B cell (primary cell): Measurements from ENCODE around the gene BRD1. TPM values are rescaled to one million over a fixed set of nuclear protein-coding genes. Genes with fewer than 3 reads are reported as not detected.

Source experiments
- ATAC-seq: fragments of 200-7000 bp; cut with Tn5 transposase; one replicate; pipeline ENCODE4 v1.10.0; 2021; ENCODE audit warnings: low read depth, mild to moderate bottlenecking, moderate number of reproducible peaks, moderate library complexity
- CTCF ChIA-PET: fragments of 350-600 bp; sonication (Branson Sonifier 250); formaldehyde crosslinking; loops from one replicate; lab custom pipeline; 2021; ENCODE audit warnings: antibody characterized with exemption, inconsistent platforms; lab: Charles Lee
- POLR2A ChIA-PET: fragments of 350-600 bp; sonication (Branson Sonifier 250); formaldehyde crosslinking; loops from one replicate; lab custom pipeline; 2021; ENCODE audit warnings: antibody characterized with exemption; lab: Charles Lee
- DNase-seq: peaks from one replicate; pipeline ENCODE4 v3.0.0; 2013
- H2AFZ ChIP-seq: 2 replicates; pipeline ENCODE4 v1.6.1; 2012; ENCODE audit warnings: mild to moderate bottlenecking, low read depth, low read length; ENCODE audit not compliant: insufficient read depth, poor library complexity, severe bottlenecking
- H3K27ac ChIP-seq, 2 donors: 1 replicate in 1 of 2; 2 replicates in 1 of 2; pipeline ENCODE4 v1.5.1; 2012 to 2013; ENCODE audit warnings: low read length in 2 of 2, mild to moderate bottlenecking in 2 of 2, moderate library complexity in 1 of 2
- H3K27me3 ChIP-seq, 4 experiments: fragments of 200-600 bp in 1 of 4; sonication (generic) in 1 of 4; replicated peaks in 1 of 4; 1 replicate in 2 of 4; 2 replicates in 2 of 4; pipeline versions ENCODE4 v1.6.1 to v1.7.0; 2013 to 2016; ENCODE audit warnings: low read length in 3 of 4, mild to moderate bottlenecking in 2 of 4, mixed read lengths in 1 of 4, moderate library complexity in 1 of 4; ENCODE audit not compliant: insufficient read depth in 4 of 4, control insufficient read depth in 3 of 4; ENCODE audit errors: control extremely low read depth in 1 of 4
- H3K36me3 ChIP-seq, 2 experiments: replicated peaks in 1 of 2; 1 replicate in 1 of 2; 2 replicates in 1 of 2; pipeline versions ENCODE4 v1.6.1 to v1.7.1; 2013; ENCODE audit warnings: low read length in 1 of 2; ENCODE audit not compliant: insufficient read depth in 2 of 2, control insufficient read depth in 1 of 2; ENCODE audit errors: control extremely low read depth in 1 of 2, extremely low read depth in 1 of 2
- H3K4me1 ChIP-seq, 2 donors: fragments of 200-600 bp in 1 of 2; sonication (generic) in 1 of 2; 1 replicate in 1 of 2; 2 replicates in 1 of 2; pipeline versions ENCODE4 v1.5.1 to v1.6.1; 2013 to 2017; ENCODE audit warnings: low read length in 2 of 2; ENCODE audit not compliant: control insufficient read depth in 2 of 2, insufficient read depth in 2 of 2
- H3K4me2 ChIP-seq: replicated peaks from 2 replicates; pipeline ENCODE3; 2012; ENCODE audit warnings: mild to moderate bottlenecking, low read depth, low read length; ENCODE audit not compliant: poor library complexity, severe bottlenecking
- H3K4me3 ChIP-seq, 5 experiments: fragments of 200-600 bp in 1 of 5; sonication (generic) in 1 of 5; 1 replicate in 3 of 5; 2 replicates in 2 of 5; pipeline versions ENCODE4 v1.5.1 to v1.7.0; 2011 to 2016; ENCODE audit warnings: low read length in 4 of 5, mild to moderate bottlenecking in 4 of 5, low read depth in 2 of 5, control low read depth in 1 of 5, moderate library complexity in 1 of 5; ENCODE audit not compliant: insufficient read depth in 1 of 5; ENCODE audit errors: control extremely low read depth in 1 of 5, extremely low read depth in 1 of 5
- H3K79me2 ChIP-seq: fragments of 200-600 bp; sonication (generic); one replicate; pipeline ENCODE4 v1.6.0; 2016; ENCODE audit warnings: low read length; ENCODE audit not compliant: control insufficient read depth, insufficient read depth
- H3K9ac ChIP-seq: fragments of 200-600 bp; sonication (generic); 2 replicates; pipeline ENCODE4 v1.6.1; 2017; ENCODE audit warnings: mild to moderate bottlenecking, low read length, moderate library complexity
- H3K9me3 ChIP-seq, 3 donors: one replicate each; pipeline versions ENCODE4 v1.6.1 to v1.7.1; 2013; ENCODE audit warnings: low read length in 2 of 3; ENCODE audit not compliant: control insufficient read depth in 2 of 3, insufficient read depth in 1 of 3; ENCODE audit errors: control extremely low read depth in 1 of 3
- H4K20me1 ChIP-seq: 2 replicates; pipeline ENCODE4 v1.6.0; 2012; ENCODE audit warnings: mild to moderate bottlenecking, low read length; ENCODE audit not compliant: insufficient read depth, control insufficient read depth, poor library complexity, severe bottlenecking
- H3K27ac Mint-ChIP-seq: one replicate; pipeline ENCODE4 v1.8.0; 2021; ENCODE audit warnings: mixed read lengths
- H3K27me3 Mint-ChIP-seq: one replicate; pipeline ENCODE4 v1.8.0; 2021; ENCODE audit warnings: mixed read lengths
- H3K4me1 Mint-ChIP-seq: one replicate; pipeline ENCODE4 v1.8.0; 2021; ENCODE audit warnings: mixed read lengths
- H3K4me3 Mint-ChIP-seq: one replicate; pipeline ENCODE4 v1.8.0; 2021; ENCODE audit warnings: mixed read lengths
- H3K9me3 Mint-ChIP-seq: one replicate; pipeline ENCODE4 v1.8.0; 2022; ENCODE audit warnings: mixed read lengths; ENCODE audit not compliant: insufficient read depth
- EZH2 ChIP-seq: IDR thresholded peaks from 2 replicates; pipeline ENCODE4 v1.6.1; 2012; ENCODE audit warnings: borderline replicate concordance, low read depth, mild to moderate bottlenecking, moderate library complexity, low read length; ENCODE audit not compliant: insufficient read depth, poor library complexity, severe bottlenecking
- WGBS: methylation state at CpG from one replicate; pipeline ENCODE4 v1.1.5; 2013; ENCODE audit warnings: missing lambda C conversion rate; ENCODE audit not compliant: insufficient coverage; 5-methylcytosine and 5-hydroxymethylcytosine counted together
- intact Hi-C: fragments of 100-400 bp; cut with micrococcal nuclease; formaldehyde crosslinking; loops from one replicate; pipeline ENCODE4 v1.10.0; 2022
- polyA plus RNA-seq: library from polyadenylated mRNA; depleted of rRNA; stranded (reverse); fragments of >200 nt; gene quantifications from 2 replicates; pipeline ENCODE4 v1.2.3, GENCODE V29; 2012
- total RNA-seq, 2 donors: library from RNA; stranded (reverse); fragments of 120-200 nt in 1 of 2; gene quantifications; 1 replicate in 1 of 2; 2 replicates in 1 of 2; pipeline versions ENCODE4 v1.2.3 to v1.2.4, GENCODE V29; 2013 to 2022
- TF ChIP-seq, protein P1 (sequence below): fragments of 200-600 bp; IDR thresholded peaks from one replicate; pipeline ENCODE4 v1.8.0; 2022; ENCODE audit warnings: antibody characterized with exemption, mild to moderate bottlenecking

BRD1 gene
- total and polyA plus RNA-seq, 2 donors (not counting 1 experiment from before 2014, with no cell fraction given), result 16.9 to 73.3 TPM

DNA sequence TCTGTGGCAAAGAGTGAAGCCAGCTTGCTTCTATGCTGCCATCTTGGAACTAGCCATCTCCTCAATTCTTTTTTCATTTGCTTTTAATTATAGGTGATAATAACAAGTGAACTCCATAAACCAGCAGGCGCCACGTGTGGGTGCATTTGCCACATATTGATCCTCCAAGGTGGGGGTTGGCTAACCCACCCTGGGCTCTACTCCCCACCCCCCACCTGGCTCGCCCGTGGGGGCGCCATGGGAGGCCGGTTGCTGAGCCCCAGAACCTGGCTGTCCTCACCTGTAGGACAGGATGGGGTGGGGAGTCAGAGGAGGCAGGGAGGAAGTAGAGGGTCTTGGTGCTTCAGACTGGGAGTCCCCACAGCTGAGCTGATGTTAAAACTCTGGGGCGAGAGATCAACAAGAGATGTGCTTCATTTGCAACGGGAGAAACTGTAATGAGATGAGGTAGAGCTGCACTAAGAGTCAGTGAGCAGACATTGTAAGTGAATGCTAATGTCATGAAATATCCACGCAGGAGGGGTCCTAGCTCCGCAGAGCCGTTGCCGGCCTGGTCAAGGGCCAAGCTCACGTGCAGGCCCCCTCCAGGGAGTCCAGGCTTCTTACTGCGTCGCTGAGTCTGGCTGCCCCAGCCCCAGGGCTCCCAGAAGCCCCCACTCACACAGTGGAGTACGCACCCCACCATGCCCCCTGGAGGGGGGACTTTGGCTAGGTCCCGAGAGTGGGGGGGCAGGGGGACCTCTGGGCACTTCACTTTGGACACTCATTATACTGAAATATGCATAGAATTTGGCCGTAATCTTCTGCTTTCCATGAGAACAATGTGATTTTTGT is 59.4 kb downstream of the BRD1 start:
- CTCF ChIA-PET, result interaction anchor here (0.6 to 3.2 kb wide), 18 partner anchors 11 to 476 kb away, joined by 3 to 40 read pairs (median 4); partner anchors contain the start of genes ALG12 and CRELD2
- Histone ChIP-seq H3K27ac (no peak overlapping the region), H4K20me1 (no peaks in the 10 kb centered on the region), H3K36me3 (peaks cover 0 to under 1% of the 10 kb centered on the region in 2 experiments), H3K4me2 (no peak overlapping the region), H3K4me1 (peaks cover 0 to 3% of the 10 kb centered on the region in 2 donors), H3K4me3 (no peak overlapping the region), H3K9me3 (peaks cover 0 to 34% (median 12%) of the 10 kb centered on the region in 3 donors), H2AFZ (no peak overlapping the region), H3K79me2 (no peaks in the 10 kb centered on the region), H3K9ac (no peak overlapping the region), H3K27me3 (no peaks in the 10 kb centered on the region)
- ATAC-seq (no peak), DNase-seq (no peak)
- intact Hi-C loops, result loop anchor here (5.0 to 10.0 kb wide), 2 partner anchors 204 to 437 kb away; partner anchors contain the start of gene SELENOO
- no peaks in the 10 kb centered on the region for H3K27me3 Mint-ChIP-seq
- H3K4me3 Mint-ChIP-seq, result no peak overlapping the region
- TF ChIP-seq EZH2, result no peak
- TF ChIP-seq, protein P1, sequence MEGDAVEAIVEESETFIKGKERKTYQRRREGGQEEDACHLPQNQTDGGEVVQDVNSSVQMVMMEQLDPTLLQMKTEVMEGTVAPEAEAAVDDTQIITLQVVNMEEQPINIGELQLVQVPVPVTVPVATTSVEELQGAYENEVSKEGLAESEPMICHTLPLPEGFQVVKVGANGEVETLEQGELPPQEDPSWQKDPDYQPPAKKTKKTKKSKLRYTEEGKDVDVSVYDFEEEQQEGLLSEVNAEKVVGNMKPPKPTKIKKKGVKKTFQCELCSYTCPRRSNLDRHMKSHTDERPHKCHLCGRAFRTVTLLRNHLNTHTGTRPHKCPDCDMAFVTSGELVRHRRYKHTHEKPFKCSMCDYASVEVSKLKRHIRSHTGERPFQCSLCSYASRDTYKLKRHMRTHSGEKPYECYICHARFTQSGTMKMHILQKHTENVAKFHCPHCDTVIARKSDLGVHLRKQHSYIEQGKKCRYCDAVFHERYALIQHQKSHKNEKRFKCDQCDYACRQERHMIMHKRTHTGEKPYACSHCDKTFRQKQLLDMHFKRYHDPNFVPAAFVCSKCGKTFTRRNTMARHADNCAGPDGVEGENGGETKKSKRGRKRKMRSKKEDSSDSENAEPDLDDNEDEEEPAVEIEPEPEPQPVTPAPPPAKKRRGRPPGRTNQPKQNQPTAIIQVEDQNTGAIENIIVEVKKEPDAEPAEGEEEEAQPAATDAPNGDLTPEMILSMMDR, result no peak
- peaks cover 9% of the 10 kb centered on the region for H3K9me3 Mint-ChIP-seq
- H3K4me1 Mint-ChIP-seq, result peaks cover 9% of the 10 kb centered on the region
- 92% methylated on average over 8 of the region's 18 CpGs for WGBS
- POLR2A ChIA-PET, result interaction anchor here (0.7 kb wide), 1 partner anchor 262 kb away, joined by 3 read pairs; no protein-coding TSS in a partner anchor
- no peak overlapping the region for H3K27ac Mint-ChIP-seq
